GM21786 (cell line): ENCODE data around the gene CD79A.

ENCODE experiments used
- ATAC-seq: cut with Tn5 transposase; IDR thresholded peaks from one replicate; pipeline ENCODE4 v1.9.1; 2021; ENCODE audit not compliant: unreplicated experiment

Gene CD79A

DNA sequence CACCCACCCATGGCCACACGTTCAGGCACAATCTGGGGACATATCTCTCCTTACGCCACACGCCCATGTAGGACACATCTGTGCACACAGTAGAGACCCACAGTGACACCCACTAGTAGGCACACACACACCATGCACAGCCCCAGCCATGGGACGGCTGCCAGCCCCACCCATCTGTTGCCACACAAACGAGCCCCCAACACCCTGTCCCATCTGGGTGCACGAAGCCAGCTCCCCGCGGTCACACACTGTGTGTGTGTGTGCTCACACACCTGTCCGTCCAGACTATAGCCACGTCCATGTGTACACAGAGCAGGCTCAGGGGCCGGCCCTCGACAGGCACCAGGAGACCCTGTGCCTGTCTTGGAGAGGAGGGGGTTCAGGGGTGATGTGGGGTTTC, 40.6 kb downstream of the CD79A start:
- no peak for ATAC-seq

DNA sequence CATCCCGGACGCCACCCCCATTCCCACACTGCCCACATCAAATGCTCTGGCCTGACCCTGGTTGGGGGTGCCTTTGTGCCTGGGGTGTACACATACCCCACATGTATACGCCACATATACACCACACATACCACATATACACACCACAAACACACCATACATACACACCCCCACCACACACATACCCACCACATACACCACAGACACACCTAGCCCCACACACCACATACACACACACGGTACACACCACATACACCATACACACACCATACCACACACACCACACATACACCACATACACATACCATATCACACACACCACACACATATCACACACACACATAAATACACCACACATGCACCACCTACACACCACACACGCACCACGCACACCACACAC, 41.0 kb downstream of the CD79A start:
- ATAC-seq: no peak

DNA sequence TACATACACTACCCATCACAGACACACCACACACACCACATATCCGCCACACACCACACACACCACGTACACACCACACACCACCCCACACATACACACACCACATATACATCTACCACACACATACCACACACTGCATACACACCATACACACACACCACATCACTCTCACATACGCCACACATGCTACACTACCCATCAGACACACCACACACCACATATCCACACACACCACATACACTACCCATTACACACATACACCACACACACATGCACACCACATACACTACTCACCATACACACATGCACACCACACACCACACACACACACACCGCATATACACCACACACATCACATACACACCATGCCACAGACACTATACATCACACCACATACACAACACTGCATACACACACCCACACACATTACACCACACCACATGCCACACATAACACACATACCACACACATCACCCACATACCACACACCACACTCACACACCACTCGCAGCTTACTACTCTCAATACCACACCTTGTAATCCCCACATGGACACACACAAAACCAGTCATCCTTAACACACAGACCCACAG, 41.7 kb downstream of the CD79A start:
- ATAC-seq: no peak

DNA sequence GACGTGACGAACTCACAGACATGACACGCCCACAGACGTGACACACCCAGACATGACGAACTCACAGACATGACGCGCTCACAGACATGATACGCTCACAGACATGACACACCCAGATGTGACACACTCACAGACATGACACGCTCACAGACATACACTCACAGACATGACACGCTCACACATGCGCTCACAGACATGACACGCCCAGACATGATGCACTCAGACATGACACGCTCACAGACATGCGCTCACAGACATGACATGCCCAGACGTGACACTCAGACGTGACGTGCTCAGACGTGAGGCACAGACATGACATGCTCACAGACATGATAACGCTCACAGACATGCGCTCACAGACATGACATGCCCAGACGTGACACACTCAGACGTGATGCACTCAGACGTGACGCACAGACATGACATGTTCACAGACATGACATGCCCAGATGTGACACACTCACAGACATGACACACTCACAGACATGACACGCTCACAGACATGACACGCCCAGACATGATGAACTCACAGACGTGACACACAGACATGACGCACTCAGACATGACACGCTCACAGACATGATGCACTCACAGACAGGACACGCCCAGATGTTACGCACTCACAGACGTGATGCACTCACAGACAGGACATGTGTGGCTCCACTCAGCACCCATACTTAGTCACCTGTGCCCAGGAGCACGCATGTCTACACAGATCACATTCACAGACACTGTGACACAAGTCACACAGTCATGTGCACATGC, 43.1 kb downstream of the CD79A start:
- ATAC-seq: no peak

DNA sequence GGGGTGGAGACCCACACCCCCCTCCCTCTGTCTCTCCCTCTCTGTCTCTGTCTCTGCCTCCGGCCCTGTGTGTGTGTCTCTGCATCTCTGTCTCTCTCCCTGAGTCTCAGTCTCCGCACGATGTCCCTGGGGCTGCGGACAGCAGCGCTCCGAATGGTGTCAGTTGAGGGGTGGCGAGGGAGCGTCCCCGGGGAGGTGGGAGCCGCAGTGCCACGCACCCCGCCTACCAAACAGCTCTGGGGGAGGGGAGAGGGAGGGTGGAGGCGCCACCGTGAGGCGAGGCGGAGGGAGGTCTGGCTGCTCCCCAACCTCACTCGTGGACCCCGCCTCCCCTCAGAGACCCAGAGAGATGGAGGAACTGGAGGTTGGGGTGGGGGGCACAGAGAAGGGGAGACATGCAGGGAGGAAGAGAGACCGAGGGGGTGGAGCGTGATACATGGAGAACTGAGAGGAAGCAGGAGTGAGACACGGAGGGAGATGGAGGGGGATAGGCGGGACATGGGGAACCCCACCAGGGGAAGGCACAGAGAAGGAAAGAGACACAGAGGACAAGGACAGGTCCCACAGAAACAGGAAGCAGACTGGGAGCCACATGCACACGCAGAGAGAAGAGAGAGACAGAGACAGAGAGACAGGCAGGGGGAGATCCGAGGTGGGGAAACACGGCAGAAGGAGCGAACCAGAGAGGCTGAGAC, 44.0 kb downstream of the CD79A start:
- ATAC-seq: no peak

DNA sequence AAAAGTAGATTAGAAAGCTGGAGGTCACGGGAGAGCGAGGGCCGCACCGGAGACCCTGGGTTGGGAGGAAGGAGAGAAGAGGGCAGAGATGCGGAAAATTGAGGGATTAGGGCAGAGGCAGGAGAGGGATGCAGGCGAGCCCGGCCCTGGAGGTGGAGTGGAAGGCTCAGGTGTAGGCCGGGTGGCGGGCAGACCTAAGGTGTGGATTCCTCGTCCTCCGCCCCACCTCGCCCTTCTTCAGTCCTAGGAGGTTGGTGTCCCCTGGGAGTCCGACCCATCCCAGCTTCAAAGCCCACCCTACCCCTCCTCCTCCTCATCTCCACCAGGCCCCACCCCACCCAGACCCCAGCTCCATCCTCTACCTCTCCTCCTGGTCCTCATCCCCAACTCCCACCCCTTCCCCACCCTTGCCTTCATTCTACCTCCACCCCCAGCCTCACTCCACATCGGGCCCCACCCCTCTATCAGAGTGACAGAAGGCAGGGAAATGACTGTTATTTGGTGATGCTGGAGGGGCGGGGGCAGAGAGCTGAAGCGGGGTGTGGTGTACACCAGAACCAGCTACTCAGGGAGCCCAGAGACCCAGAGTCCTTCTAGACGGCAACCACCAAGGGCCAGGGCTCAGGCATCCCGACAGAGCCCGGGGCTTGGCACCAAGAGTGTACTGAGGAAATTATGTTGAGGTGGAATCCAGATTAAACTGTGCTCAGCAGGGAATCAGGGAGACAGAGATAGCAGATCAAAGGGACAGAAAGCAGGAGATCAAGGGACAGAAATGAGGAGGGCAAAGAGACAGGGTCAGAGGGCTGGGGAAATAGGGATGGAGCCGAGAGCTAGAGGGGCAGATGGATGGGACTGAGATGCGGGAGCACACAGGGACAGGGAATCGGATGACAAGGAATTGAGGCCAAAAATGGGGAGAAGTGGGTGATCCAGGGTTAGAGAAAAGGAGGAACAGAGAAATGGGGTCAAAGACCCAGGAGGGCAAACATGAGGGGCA, 44.8 kb downstream of the CD79A start:
- no peak for ATAC-seq

DNA sequence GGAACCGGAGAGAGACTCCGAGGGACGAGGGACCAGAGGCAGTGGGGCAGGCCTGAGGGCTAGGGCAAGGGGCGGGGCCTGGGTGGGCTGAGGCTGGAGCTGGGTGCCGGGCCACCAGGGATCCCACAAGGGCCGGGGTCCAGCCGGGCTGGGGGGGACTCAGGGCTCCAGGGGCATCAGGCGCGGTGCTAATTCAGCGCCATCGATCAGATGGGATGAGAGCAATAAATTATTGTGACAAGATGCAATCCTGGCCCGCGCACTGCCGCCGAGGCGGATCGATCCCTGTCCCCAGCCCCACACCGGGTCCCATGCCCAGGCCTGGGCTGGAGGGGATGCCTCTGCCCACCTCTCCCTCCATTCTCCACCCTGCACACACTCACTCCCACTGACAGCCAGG, 45.5 kb downstream of the CD79A start:
- no peak for ATAC-seq

DNA sequence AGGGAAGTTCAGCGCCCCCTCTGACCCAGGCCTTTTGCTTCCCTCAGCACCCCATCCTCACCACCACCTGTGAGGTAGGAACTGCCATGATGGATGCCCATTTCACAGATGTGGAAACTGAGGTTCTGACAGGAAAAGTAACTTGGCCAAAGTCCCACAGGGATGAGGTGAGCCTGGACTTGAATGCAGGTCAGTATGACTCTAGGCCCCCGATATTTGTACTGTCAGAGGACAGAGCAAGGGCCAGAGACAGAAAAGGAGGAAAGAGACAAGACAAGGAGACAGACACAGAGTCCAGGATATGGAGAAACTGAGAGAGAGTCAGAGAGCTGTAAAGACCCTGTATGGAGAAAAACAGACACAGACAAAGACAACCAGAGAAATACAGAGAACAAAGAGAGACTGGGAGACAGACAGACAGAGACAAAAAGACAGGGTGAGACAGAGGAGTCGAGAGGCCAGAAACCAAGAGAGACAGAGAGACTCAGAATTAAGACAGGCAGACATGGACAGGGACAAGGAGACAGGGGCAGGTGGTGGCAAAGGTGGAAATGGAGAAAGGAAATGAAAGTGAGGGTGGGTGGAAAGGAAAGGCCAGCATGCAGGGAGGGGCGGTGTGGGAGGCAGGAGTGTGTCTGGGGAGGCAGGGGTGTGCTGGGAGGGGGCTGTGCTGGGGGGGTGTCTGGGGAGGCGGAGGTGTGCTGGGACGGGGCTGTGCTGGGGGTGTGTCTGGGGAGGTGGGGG, 46.1 kb downstream of the CD79A start:
- no peak for ATAC-seq

DNA sequence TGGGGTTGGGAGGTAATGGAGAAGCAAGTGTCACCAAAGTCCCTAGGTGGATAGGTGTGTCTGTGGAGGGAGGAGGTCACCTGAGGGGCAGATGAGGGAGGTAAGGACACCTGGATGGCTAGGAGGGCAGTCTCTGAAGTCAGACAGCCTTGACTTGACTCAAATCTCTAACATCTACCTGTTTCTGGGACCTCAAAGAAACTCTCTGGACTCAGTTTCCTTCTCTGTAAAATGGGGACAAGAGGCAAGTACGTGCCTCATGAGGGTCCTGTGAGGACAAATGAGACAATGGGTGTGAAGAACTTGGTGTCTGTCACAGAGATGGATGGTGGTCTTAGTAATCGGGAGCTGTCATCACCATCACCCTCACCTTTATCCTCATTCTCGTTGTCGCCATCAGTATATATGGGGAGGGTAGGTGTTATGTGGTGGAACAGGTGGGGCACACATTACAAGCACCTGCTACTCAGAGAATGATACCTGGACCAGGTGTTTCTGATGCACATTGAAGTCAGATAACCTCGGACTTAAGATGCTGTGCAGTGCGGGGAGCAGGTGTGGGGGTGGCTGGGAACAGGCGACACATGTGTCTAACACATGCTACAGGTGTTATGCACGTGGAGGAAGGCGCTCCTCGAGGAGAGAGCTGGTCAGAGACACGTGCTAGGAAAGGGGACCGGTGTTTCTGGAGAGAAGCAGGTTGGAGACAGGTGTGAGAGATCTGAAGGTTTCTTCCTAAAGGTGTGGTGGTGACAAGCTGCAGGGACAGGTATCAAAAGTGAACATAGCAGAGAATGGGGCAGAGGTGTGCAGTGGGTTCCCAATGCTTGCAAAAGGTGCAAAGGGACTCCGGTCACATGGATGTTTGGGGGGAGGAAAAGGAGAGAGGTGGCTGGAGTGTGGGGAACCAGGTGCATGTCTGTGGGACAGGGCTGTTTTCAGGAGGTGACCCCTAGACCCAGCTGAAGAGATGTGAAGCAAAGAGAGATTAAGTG, 47.4 kb downstream of the CD79A start:
- no peak for ATAC-seq

DNA sequence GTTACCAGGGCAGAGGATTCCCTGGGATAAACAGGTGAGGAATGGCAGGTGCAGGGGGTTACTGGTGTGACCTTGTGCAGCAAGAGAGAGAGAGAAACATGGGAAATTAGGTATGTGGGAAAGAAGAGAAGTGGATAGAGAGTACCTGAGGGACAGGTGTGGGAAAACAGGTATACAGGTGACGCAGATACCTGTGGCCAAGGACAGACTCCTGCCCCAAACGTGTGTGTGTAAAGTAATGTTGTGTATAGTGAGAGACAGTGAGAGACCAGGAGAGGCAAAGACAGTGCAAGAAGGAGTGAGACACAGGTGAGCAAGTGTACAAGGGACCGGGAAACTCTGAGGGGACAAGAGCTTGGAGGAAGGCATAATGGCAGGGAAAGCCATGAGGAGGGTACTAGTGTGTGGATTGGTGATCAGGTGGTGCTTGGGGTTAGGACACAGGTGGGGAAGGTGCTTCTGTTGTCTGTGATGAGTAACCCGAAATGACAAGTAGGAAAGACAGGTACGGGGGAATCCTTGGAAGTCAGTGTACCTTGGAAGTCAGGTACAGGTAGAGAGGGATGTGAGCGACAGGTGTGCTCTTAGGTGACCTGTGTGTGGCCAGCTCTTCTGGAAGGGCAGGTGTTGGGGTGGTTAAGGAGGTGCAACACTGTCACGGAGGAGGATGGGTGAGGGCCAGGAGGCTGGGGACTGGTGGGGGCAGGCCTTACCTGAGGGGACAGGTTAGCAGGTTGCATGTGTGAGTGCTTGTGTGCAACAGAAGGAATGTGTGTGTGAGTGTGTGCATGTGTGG, 48.3 kb downstream of the CD79A start:
- no peak for ATAC-seq

DNA sequence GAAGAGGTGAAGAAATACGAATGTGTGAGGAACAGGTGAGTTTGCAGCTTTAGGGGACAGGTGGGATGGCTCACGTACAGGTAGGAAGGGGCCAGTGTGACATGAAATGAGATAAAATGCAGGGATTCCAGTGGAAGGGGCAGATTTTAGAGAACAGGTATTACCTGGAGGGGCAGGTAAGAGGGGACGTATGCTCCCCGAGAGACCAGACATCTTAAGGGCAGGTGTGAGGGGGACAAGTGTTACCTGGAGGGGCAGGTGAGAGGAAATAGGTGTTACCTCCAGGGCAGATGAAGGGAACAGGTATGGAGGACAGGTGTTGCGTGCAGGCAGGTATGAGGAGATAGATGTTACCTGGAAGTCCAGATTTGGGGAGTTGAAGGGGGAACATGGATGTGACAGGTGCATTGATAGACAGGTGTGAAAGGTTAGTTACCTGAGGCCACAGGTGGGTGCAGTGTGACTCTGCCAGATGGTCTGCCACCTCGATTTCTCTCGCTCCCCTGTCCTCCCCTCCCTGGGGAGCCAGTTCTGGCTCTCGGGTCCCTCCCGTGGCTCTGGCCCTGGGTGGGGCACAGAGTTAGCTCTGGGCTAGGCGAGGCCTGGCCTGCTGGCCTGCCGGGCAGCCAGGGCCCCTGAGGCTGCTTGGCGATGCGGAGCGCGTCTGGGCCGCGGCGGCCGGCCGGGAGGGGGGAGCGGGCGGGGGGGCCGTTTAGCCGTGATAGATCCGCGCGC, 49.1 kb downstream of the CD79A start:
- ATAC-seq: no peak

DNA sequence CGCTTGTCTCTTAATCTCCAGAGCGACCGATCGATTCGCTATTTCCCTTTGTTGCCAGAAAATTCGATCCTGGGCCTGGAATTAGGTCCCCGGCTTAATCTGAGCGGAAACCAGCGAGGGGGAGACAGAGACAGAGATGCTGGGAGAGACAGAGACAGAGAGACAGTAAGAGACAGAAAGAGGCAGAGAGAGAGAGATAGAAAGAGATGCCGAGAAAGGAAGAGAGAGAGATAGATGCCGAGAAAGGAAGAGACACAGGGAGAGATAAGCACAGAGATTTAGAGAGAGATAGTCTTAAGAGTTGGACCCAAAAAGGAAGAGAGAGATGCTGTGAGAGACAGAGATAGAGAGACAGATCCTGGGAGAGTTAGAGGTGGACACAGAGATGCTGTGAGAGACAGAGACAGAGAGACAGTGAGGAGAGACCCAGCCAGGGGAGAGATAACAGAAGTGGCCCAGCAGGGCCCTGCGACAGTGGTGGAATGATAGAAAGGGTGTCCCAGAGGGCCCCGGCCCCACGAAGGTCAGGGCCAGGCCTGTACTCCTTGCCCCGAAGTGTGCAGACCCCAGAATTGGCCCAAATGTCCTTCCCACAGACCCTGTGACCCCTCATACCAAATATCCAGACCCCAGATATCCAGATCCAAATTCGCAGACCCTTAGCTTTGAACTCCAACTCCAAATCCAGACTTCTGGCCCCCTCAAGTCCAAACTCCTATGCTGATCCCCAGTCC, 49.9 kb downstream of the CD79A start:
- no peak for ATAC-seq

DNA sequence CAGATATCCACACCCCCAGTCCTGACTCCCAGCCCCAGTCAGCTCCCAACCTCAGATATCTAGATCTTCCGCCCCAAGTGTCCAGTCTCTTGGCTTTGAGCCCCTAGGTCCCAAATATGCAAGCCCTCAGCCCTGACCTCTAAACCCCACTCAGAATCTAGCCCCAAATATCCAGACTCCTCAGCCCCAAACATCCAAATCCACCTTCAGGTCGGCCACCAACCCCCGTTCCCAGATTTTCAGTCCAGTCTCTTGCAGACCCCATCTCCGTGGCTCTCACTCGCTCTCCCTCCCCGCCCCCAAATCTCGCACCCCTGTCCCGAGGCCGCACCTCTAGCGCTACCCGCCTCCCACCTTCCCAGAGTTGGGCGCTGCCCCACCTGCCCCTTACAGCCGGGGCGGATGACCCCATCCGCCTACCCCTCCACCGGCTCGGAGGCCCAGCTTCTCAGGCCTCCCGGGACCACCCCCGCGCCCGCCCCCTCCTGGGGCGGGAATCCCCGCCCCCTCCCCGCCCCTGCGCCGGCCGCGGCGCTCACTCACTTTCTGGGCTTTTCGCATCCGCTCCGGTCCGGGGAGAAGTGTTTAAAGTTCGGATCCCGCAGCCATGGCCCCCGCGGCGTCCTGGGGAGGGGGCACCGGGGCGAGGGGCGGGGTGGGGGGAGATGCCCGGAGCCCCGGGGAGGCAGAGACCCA, 50.6 kb downstream of the CD79A start:
- no peak for ATAC-seq

DNA sequence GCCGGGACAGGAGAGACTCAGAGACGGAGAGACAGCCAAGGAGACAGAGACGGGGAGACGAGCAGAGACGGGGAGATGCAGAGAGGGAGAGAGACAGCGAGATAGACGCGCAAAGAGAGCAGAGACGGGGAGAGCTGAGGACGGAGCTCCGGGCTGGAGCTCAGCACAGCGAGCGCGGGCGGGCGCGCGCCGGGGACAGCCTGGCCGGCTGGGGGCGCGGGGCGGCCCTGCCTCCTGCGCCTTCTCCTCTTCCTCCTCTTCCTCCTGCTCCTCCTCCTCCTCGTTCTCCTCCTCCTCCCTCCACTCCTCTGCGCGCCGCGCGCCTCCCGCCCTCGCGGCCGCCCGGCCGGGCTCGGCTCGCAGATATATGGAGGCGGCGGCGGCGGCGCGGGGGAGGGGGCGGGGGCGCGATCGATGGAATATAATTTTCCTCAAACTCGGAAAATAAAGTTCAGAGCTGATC, 51.2 kb downstream of the CD79A start, which contains the start of gene ERFL:
Gene ERFL, minus strand, starts transcription at position 229 of the 463 bp plus-strand sequence. CDS start 15,530 bp downstream, outside the sequence.
- ATAC-seq: no peak

DNA sequence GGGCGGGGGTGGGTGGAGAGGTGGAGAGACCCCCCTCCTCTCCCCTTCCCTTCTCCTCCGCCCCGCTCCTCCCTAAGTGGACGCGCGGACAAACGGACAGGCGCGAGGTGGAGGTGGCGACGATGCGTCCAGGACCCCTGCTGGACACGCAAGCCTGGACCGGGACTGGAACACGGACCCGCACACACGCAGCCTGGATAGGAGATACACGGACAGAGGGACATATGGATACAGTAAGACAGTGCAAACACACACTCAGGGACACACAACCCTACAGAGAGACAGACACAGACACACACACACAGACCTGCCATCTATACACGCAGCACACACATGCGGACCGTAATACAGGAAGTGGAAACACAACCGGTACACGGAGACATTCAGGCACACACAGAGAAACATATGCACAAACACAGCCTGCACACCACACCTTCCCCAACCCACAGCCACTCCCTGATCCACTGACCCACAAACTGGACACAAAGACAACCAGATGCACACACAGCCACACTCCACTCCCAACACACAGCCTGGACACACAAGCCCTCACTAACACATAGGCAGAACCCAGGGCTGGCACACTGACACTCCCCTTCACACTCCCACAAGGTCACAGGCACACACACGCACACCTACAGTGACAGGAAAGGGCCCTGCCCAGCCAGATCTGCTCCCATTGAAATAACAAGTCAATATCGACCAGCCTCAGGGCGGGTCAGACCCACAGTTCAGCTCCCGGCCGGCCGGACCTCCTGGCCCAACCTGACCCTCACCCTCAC, 51.9 kb downstream of the CD79A start:
- ATAC-seq: no peak
